Umbilical cord (tissue), 2 donors: ENCODE measurements around the gene CFAP119. TPM values are rescaled to one million over a fixed set of nuclear protein-coding genes. Genes with fewer than 3 reads are reported as not detected.

Experiments used
- DNase-seq: peaks from one replicate; pipeline ENCODE4 v3.0.0-alpha.2; 2015; ENCODE audit warnings: low spot score
- total RNA-seq: library from RNA; depleted of rRNA; stranded (reverse); fragments of >200 nt; gene quantifications from one replicate; pipeline ENCODE4 v1.2.3, GENCODE V29; 2014; ENCODE audit warnings: low replicate concordance; ENCODE audit not compliant: insufficient read depth

Gene CFAP119
- total RNA-seq, 1 donor from 2014 or later, result not detected

DNA sequence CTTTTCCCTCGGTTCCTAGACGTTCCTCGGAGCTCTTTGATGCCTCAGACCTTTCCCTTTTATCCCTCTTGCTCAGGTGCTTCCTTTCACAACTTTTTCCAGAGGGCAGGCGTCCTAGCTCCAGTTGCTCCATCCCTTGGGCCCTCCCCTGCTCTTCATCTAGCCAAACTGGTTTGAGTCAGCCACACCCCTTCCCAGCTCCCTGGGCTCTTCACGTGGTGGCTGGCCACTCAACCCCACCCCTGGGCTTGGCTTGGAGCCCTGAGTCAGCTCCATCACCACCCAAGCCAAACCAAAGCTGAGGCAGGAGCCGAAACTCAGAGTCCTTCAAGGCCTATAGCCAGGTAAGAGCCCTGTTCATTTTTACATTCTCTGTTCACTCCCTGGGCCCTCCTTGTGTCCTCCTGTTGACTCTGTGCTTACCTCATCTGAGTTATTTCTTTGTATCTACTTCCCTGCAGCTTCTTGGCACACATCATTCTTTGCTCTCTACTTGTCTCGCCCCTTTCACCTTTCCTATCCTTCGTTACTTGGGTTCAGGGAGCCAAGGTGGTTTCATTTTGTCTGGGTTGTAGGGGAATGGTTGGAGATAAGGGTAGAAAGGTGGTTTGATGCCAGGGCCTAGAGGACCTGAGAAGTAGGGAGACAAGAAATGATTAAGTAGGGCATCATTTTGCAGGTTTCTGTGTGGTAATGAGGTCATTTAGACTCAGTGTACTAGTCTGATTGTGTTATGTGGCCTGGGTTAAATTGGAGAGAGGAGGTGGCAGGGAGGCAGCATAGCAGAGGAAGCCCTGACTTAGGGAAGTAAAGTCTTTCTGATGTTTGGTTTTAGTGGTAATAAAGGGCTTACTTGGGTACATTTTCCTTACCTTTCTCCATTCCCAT is 21.3 kb downstream of the CFAP119 start:
- peak; percentile 64 for DNase-seq

DNA sequence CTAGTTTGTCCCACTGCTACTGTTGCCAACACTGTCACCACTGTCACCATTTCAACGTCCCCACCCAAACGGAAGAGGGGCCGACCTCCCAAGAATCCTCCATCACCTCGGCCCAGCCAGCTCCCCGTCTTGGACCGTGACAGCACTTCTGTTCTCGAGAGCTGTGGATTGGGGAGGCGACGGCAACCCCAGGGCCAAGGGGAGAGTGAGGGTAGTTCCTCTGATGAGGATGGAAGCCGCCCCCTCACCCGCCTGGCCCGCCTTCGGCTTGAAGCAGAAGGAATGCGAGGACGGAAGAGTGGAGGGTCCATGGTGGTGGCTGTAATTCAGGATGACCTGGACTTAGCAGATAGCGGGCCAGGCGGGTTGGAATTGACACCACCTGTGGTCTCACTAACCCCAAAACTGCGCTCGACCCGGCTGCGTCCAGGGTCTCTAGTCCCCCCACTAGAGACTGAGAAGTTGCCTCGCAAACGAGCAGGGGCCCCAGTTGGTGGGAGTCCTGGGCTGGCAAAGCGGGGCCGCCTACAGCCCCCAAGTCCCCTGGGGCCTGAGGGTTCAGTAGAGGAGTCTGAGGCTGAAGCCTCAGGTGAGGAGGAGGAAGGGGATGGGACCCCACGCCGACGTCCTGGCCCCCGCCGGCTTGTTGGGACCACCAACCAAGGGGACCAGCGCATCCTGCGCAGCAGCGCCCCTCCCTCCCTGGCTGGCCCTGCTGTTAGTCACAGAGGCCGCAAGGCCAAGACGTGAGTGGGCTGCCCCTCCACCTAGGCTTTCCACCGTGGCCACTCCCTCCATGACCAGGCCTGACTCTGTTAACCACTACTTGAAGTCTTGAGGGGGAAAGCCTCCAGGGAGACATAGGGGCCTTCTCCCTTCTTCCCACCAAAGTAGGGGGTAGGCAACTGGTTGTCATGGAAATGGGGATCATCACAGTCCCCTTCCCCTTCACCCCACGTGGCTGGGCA is 22.6 kb downstream of the CFAP119 start:
- DNase-seq, result no peak

DNA sequence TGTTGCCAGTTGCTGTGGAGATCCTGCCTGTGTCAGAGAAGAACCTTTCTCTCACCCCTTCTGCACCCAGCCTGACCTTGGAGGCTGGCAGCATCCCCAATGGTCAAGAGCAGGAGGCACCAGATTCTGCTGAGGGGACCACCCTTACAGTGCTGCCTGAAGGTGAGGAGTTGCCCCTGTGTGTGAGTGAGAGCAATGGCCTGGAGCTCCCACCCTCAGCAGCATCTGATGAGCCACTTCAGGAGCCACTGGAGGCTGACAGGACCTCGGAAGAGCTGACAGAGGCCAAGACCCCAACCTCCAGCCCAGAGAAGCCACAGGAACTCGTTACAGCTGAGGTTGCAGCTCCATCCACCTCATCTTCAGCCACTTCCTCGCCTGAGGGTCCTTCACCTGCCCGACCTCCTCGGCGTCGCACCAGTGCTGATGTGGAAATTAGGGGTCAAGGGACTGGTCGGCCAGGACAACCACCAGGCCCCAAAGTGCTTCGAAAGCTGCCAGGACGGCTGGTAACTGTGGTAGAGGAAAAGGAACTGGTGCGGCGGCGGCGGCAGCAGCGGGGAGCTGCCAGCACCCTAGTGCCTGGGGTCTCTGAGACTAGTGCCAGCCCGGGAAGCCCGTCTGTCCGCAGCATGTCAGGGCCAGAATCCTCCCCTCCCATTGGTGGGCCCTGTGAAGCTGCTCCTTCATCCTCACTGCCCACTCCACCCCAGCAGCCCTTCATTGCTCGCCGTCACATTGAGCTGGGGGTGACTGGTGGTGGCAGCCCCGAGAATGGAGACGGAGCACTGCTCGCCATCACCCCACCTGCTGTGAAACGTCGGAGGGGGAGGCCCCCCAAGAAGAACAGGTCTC is 23.8 kb downstream of the CFAP119 start:
- no peak for DNase-seq

DNA sequence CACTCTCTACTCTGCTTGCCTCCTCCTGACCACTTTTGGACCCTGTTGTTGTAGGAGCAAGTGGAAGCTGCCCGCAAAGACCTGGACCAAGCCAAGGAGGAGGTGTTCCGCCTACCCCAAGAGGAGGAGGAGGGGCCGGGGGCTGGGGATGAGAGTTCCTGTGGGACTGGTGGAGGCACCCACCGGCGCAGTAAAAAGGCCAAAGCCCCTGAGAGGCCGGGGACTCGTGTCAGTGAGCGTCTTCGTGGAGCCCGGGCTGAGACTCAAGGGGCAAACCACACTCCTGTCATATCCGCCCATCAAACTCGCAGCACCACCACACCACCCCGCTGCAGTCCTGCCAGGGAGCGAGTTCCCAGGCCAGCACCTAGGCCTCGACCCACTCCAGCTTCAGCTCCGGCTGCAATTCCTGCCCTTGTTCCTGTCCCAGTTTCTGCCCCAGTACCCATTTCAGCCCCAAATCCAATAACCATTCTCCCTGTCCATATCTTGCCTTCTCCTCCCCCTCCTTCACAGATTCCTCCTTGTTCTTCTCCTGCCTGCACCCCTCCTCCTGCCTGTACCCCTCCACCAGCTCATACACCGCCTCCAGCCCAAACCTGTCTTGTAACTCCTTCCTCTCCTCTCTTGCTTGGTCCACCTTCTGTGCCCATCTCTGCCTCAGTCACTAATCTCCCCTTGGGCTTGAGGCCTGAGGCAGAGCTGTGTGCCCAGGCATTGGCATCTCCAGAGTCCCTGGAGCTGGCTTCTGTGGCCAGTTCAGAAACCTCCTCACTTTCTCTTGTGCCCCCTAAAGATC is 24.7 kb downstream of the CFAP119 start:
- DNase-seq, result no peak

DNA sequence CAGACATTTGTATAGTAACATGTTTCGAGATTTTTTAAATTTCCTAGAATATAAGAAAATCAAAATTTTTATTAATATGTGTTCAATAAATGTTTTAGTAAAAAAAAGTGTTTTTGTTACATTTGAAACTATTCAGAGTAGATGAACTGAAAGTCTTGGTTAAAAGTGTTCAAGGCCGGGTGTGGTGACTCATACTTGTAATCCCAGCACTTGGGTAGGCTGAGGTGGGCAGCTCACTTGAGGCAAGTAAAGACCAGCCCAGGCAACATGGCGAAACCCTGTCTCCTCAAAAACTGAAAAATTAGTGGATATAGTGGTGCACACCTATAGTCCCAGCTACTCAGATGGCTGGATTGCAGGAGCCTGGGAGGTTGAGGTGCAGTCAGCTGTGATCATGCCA is 30.5 kb downstream of the CFAP119 start:
- no peak for DNase-seq

DNA sequence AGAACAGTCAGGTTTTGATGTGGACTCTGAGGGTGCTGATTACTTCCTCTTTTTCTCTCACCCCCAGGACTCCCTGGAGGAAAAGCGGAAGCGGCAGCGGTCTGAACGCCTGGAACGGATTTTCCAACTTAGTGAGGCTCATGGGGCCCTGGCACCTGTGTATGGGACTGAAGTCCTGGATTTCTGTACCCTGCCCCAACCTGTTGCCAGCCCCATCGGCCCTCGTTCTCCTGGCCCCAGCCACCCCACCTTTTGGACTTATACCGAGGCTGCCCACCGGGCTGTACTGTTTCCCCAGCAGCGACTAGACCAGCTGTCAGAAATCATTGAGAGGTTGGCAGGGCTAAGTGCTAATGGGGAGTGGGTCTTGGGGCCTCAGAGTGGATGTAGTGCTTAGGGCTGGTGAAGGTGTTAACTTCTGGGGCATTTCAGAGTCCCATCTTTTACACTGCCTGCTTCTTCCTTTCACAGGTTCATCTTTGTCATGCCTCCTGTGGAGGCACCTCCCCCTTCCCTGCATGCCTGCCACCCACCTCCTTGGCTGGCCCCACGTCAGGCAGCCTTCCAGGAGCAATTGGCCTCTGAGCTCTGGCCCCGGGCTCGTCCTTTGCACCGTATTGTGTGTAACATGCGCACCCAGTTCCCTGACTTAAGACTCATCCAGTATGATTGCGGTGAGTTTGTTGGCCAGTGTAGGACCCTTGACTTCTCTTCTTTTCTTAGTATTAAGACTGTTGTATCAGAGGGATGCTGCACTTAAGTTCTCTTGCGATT is 32.8 kb downstream of the CFAP119 start:
- DNase-seq, result no peak

DNA sequence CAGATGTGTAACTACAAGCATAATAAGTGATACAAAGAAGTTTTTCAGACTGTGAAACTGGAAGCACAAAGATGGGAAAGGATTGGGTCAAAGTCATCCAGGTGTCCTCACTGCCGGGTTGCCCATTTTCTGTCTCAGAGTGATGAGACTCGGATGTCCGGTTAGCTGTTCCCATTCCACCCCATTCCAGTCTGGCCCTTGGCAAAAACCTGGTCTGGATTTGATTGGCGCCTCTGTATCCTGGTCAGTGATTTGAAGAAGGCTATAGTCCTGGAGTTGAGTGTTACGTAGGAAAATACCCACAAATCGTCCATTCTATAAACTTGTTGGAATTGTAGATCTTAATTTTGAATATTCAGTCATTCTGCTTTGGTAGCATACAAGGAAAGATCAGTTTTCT is 33.5 kb downstream of the CFAP119 start:
- no peak for DNase-seq

DNA sequence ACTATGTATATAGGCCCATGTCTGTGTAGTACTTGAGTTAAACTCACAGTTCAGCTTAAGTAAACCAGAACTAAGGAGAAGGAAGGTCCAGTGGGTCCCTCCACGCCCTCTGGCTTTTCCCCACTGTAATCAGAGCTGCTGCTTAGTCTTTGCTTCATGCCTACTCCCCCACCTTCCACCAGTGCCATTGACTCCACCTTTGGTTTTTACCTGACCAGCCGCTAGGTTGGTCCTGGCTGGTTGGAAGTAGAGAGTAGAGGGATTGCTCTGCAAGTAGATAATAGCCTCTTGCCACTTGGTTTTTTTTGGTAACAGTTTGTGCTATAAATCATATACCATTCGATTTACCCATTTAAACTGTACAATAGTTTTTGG is 36.5 kb downstream of the CFAP119 start:
- DNase-seq, result no peak

DNA sequence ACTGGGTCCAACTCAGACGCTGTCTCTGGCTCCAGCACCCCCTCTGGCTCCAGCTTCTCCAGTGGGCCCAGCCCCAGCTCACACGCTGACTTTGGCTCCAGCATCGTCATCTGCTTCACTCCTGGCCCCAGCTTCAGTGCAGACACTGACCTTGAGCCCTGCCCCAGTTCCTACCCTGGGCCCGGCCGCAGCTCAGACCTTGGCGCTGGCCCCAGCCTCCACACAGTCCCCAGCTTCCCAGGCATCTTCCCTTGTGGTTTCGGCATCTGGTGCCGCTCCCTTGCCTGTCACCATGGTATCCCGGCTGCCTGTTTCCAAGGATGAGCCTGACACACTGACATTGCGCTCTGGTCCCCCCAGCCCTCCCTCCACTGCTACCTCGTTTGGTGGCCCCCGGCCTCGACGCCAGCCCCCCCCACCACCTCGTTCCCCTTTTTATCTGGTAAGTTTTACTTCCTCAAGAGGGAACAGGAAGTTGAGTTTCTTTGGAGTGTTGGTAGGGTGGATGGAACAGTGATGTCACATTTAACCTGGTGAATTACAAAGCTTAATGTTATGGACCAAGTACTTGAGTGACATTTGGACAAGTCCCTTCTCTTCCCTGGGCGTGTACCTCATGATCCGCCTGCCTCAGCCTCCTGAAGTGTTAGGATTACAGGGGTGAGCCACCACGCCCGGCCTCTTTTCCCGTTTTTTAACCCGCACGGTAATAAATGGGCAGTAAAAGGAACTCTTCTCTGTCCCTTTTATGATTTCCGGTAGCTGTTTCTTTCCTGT is 37.0 kb downstream of the CFAP119 start:
- peak; percentile 19 for DNase-seq

DNA sequence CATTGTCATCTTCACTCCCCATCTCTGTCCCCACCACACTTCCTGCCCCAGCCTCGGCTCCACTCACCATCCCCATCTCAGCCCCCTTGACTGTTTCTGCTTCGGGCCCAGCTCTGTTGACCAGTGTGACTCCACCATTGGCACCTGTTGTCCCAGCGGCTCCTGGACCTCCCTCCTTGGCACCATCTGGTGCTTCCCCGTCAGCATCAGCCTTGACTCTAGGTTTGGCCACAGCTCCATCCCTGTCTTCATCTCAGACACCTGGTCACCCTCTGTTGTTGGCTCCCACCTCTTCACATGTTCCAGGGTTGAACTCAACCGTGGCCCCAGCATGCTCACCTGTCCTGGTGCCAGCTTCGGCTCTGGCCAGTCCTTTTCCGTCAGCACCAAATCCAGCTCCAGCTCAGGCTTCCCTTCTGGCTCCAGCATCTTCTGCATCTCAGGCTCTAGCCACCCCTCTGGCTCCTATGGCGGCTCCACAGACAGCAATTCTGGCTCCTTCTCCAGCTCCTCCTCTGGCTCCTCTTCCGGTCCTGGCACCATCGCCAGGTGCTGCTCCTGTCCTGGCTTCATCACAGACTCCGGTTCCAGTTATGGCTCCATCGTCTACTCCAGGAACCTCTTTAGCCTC is 38.0 kb downstream of the CFAP119 start:
- DNase-seq, result no peak

DNA sequence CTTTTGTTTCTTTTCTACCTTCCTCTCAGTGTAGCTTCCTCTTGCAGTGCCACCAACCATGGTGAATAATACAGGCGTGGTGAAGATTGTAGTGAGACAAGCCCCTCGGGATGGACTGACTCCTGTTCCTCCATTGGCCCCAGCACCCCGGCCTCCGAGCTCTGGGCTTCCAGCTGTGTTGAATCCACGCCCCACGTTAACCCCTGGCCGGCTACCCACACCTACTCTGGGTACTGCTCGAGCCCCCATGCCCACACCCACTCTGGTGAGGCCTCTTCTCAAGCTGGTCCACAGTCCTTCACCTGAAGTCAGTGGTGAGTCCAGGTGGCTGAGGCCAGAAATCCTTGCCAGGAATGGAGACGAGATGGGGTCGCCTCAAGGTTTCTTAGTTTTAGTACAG is 38.9 kb downstream of the CFAP119 start:
- no peak for DNase-seq

DNA sequence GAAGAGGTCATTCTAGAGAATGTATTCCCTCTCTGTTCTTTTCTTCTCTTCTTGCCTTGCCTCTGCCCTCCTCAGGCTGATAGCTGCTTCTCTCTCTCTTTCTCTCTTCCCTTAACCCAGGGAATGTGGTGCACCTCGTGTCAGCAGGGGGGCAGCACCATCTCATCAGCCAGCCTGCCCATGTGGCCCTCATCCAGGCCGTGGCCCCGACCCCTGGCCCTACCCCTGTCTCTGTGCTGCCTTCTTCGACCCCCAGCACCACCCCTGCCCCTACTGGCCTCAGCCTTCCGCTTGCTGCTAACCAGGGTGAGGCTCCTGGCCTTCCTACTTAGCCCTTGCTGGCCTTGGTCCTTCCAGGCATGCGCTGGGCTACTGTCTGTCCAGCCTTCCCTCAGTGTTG is 39.4 kb downstream of the CFAP119 start:
- DNase-seq, result no peak

DNA sequence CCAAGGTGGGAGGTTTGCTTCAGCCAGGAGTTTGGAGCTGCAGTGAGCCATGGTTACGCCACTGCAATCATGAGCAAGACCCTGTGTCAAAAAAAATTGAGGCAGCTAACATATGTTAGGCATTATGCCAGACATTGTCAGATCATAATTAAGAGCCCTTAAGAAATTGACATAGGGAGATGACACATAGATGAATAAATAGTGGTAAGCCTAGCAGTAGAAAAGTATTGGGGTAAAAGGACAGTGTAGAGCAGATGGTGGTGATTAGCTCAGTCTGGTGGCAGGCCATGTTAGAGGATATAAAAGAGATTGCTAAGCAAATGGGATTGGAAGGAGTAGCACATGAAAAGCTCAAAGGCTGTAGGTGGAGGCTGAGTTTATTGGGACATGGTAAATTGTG is 40.3 kb downstream of the CFAP119 start:
- no peak for DNase-seq

DNA sequence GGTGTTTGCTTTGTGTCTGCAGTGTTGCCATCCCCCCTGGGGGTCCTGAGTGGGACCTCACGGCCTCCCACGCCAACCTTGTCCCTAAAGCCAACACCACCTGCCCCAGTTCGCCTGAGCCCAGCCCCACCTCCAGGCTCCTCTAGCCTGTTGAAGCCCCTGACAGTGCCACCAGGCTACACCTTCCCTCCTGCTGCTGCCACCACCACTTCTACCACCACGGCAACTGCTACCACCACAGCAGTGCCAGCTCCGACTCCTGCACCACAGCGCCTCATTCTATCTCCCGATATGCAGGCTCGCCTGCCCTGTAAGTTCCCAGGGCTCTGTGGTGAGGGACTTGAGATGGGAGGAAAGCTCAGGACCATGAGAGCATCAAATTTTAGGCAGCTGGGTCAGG is 40.7 kb downstream of the CFAP119 start:
- no peak for DNase-seq

DNA sequence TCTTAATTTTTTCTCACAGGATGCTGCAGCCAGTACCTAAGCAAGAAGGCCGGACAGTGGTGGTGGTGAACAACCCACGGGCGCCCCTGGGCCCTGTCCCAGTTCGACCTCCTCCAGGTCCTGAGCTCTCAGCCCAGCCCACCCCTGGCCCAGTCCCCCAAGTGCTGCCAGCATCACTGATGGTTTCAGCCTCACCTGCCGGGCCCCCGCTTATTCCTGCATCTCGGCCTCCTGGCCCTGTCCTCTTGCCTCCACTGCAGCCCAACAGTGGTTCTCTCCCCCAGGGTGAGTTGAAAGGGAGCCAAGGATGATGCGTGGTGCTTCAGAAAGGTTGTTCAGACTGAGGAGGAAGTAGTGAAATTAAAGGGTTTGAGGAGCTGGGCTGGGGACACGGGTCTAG is 41.2 kb downstream of the CFAP119 start:
- no peak for DNase-seq

DNA sequence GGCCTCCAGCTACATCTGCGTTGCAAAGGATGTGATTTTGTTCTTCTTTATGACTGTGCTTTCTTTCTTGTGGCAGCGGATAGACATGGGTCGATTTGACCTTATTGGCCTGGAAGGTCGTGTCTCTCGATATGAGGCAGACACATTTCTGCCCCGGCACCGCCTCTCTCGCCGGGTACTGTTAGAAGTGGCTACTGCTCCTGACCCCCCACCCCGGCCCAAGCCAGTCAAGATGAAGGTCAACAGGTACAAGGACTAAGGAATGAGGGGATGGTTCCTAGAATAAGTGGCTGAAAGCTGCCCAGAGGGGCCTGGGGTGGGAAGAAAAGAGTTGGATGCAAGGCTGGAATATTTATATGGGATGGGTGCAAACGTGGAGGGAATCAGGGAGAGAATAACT is 41.8 kb downstream of the CFAP119 start:
- no peak for DNase-seq

DNA sequence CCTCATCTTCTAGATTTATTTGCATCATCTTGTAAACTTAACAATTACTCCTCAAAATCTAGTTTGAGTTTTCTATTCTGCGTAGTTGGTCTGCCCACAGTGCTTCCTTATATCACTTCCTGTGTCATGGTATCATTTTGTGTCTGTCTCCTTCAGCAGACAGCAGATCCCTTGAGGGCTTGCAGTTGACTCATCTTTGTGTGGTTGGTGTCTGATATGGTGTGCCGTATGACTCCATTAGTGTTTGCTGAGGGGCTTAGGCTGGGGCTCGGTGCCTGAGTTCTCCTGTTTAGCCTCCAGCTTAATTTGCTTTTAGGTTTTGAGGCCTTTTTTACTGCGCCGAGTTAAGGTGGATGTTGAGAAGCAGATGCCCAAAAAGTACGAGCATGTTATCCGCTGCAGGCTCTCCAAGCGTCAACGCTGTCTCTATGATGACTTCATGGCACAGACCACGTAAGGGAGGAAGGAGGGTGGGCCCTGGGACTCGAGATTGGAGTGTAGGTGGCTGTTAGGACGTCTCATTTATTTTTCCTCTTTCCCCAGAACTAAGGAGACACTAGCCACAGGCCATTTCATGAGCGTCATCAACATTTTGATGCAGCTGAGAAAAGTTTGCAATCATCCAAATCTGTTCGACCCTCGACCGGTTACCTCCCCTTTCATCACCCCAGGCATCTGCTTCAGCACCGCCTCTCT is 46.0 kb downstream of the CFAP119 start:
- DNase-seq, result peak; percentile 16

DNA sequence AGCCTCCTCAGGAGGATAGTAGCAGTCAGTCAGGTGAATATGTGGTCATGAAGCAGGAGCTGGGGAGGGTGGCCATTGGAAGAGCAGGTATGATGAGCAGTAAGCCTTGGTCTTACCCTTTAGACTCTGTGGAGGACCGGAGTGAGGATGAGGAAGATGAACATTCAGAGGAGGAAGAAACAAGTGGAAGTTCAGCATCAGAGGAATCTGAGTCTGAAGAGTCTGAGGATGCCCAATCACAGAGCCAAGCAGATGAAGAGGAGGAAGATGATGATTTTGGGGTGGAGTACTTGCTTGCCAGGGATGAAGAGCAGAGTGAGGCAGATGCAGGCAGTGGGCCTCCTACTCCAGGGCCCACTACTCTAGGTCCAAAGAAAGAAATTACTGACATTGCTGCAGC is 50.1 kb downstream of the CFAP119 start:
- no peak for DNase-seq
